Measurements from ENCODE around the gene LFNG. TPM values are rescaled to one million over a fixed set of nuclear protein-coding genes. Genes with fewer than 3 reads are reported as not detected.
"Not testable (repeated sequence)": the region's sequence is repeated elsewhere in the genome, so short reads cannot be mapped to it uniquely, and the experiment has no call there.

Gene LFNG
- total RNA-seq, 1 donor from 2014 or later: 6.2 TPM

- no peak for DNase-seq (ENCODE audit: low spot score)
- intact Hi-C loops (cut with DNase I): no loop called here
Measured at GRCh38 chr7:2525658-2526630, 6.4 kb downstream of the LFNG start.

GRCh38 chr7:2526659-2527504, 7.3 kb downstream of the LFNG start:
- no peak for DNase-seq (ENCODE audit: low spot score)
- intact Hi-C loops (cut with DNase I): no loop called here

- intact Hi-C loops (cut with DNase I): no loop called here
- DNase-seq (ENCODE audit: low spot score): no peak
Measured at GRCh38 chr7:2527505-2528467, 8.2 kb downstream of the LFNG start.

GRCh38 chr7:2528481-2529095, 9.0 kb downstream of the LFNG start:
- DNase-seq (ENCODE audit: low spot score): no peak
- intact Hi-C loops (cut with DNase I): no loop called here

- peak; percentile 84 for DNase-seq (ENCODE audit: low spot score)
- intact Hi-C loops (cut with DNase I): no loop called here
Measured at GRCh38 chr7:2529161-2530070, 9.8 kb downstream of the LFNG start.

- intact Hi-C loops (cut with DNase I): no loop called here
- DNase-seq (ENCODE audit: low spot score): no peak
Measured at GRCh38 chr7:2530071-2530987, 10.8 kb downstream of the LFNG start.

GRCh38 chr7:2530994-2531795, 11.6 kb downstream of the LFNG start:
- intact Hi-C loops (cut with DNase I); DNase-seq (ENCODE audit: low spot score): not testable (repeated sequence)

GRCh38 chr7:2531796-2532110, 12.2 kb downstream of the LFNG start:
- DNase-seq (ENCODE audit: low spot score); intact Hi-C loops (cut with DNase I): not testable (repeated sequence)

- intact Hi-C loops (cut with DNase I); DNase-seq (ENCODE audit: low spot score): not testable (repeated sequence)
Measured at GRCh38 chr7:2532199-2532772, 12.7 kb downstream of the LFNG start.

- DNase-seq (ENCODE audit: low spot score); intact Hi-C loops (cut with DNase I): not testable (repeated sequence)
Measured at GRCh38 chr7:2532816-2533215, 13.2 kb downstream of the LFNG start.

GRCh38 chr7:2533566-2533965, 14.0 kb downstream of the LFNG start:
- intact Hi-C loops (cut with DNase I); DNase-seq (ENCODE audit: low spot score): not testable (repeated sequence)

GRCh38 chr7:2534214-2534613, 14.6 kb downstream of the LFNG start:
- DNase-seq (ENCODE audit: low spot score); intact Hi-C loops (cut with DNase I): not testable (repeated sequence)

GRCh38 chr7:2535872-2536627, 16.5 kb downstream of the LFNG start:
- intact Hi-C loops (cut with DNase I); DNase-seq (ENCODE audit: low spot score): not testable (repeated sequence)

GRCh38 chr7:2537981-2538851, 18.6 kb downstream of the LFNG start:
- DNase-seq (ENCODE audit: low spot score): peak; percentile 64
- intact Hi-C loops (cut with DNase I): no loop called here
